GM13976 (cell line): ENCODE data around the gene TARDBP.

Experiments
- DNase-seq: peaks from one replicate; pipeline ENCODE4 v3.0.0; 2012; ENCODE audit warnings: low spot score
- in situ Hi-C: fragments of 300-500 bp; cut with MboI; formaldehyde crosslinking; loops from one replicate; pipeline ENCODE4 v1.12.0; 2022; ENCODE audit warnings: low sequenced_read_pairs, mixed read lengths, inconsistent platforms; ENCODE audit not compliant: unreplicated experiment
- TF ChIP-seq, protein P1 (sequence below): IDR thresholded peaks from 2 replicates; pipeline ENCODE4 v1.5.1; 2012; ENCODE audit warnings: borderline replicate concordance, mild to moderate bottlenecking; ENCODE audit not compliant: insufficient read depth; ENCODE audit errors: extremely low read depth, missing control alignments, control extremely low read depth

Gene TARDBP

DNA sequence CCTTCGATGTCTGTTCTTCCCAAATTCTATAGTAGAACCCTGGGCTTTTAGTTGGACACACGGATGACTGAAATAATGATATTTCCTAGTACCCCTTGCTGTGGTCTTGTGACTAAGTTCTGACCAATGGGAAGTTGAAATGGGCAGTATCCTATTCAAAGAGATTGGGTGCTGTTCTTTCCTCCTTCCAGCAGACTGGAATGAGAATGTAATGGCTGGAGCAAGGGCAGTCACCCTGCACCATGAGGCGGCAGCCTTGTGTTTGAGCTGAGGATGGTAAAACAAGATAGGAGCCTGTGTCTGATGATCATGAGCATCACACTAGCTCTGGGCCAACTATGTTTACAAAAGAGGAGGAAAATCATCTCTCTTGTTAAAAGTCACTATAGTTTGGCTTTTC is 52.5 kb downstream of the TARDBP start:
- in situ Hi-C loops, result loop anchor here (25.0 kb wide), 1 partner anchor 572 kb away; no protein-coding TSS in a partner anchor
- no peak for DNase-seq
- TF ChIP-seq, protein P1, sequence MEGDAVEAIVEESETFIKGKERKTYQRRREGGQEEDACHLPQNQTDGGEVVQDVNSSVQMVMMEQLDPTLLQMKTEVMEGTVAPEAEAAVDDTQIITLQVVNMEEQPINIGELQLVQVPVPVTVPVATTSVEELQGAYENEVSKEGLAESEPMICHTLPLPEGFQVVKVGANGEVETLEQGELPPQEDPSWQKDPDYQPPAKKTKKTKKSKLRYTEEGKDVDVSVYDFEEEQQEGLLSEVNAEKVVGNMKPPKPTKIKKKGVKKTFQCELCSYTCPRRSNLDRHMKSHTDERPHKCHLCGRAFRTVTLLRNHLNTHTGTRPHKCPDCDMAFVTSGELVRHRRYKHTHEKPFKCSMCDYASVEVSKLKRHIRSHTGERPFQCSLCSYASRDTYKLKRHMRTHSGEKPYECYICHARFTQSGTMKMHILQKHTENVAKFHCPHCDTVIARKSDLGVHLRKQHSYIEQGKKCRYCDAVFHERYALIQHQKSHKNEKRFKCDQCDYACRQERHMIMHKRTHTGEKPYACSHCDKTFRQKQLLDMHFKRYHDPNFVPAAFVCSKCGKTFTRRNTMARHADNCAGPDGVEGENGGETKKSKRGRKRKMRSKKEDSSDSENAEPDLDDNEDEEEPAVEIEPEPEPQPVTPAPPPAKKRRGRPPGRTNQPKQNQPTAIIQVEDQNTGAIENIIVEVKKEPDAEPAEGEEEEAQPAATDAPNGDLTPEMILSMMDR, result no peak

DNA sequence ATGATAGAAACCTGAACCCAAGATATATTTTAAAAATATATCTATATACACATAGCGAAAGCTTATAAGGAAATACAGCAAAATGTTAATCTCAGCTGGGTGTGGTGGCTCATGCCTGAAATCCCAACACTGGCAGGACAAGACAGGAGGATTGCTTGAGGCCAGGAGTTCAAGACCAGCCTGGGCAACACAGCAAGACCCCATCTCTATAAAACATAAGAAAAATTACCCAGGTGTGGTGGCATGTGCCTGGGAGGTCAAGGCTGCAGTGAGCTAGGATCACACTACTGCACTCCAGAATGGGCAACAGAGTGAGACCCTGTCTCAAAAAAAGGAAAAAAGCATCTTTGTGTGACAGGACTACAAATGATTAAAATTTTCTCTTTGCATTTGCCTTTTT is 53.3 kb downstream of the TARDBP start:
- DNase-seq, result no peak
- TF ChIP-seq, protein P1, result no peak
- in situ Hi-C loops, result loop anchor here (25.0 kb wide), 1 partner anchor 572 kb away; no protein-coding TSS in a partner anchor

DNA sequence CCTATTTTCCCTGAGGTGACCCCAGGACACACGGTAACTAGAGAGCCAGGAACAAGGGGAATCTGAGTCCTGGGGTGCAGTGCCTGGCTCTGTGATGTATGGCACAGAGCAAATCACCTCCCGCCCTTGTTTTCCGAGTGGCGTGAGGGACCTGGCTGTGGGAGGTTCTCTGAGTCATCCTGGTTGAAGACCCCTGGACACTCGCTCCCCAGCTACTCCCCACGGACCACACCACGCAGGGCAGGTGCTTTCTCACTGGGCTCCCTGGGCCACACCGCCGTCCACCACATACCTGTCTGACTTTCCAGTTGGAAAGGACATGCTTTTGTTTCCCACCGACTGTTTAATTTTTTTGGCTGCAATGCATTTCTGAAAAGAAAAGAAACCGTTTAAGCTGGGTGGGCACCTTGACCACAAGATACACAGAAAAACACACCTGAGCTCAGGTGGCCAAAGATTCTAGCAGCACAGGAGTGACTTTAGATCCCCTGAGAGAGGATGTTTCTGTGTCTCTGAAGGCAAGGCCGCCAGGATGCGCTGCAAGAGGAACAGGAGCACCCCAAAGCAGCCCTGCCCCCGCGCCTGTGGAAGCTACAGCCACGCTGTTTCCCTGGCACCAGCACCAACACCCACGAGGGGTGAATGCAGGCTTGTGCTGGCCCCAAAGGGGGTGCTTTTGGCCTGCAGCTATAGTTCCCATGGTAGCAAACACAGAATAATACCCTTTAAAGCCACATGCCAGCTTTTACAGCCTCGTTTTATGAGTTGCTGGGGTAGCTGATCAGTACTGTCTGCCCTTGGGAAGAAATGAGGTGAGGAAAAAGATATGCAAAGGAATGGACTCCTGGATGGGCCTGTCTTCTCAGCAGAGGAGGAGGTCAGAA is 55.5 kb downstream of the TARDBP start:
- DNase-seq, result peak; percentile 11
- TF ChIP-seq, protein P1, result no peak
- in situ Hi-C loops, result loop anchor here (25.0 kb wide), 1 partner anchor 569 kb away; no protein-coding TSS in a partner anchor

DNA sequence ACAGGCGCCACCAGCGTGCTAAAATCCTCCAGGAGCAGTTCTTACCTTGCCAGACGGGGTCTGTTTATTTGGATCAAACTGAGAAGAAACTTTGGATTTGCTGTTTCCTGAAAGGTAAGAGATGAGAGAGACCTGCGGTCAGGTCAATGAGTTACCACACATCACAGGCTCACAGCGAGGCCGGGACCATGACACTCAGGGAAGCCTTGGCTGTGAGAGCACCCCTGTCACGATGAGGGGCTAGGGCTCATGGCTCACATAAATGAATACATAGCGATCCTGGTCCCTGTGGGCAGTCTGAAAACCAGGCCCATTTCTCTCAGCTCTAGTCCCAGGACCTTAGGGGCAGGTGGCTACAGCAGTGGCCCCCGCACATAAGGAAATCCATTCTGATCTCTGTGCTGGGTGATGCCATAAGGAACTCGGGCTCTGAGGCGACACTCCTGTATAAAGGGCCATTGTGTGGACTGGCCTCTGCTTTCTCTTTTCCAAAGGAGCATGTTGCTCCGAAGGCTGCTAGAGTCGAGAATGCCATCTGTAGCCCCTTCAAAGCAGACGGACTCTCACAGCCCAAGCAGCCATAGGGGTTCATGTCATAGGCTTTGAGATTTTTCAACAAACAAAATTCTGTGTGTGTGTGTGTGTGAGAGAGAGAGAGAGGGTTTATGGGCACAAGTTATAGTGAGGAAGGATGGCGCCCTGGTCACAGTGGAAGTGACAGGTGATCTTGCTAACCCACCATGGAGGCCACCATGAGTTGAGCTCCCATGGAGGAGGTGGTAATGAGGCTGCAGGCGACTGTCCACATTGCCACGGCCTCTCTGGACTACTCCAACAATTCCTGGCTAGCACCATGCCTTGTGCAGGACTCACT is 56.4 kb downstream of the TARDBP start:
- DNase-seq, result peak; percentile 13
- TF ChIP-seq, protein P1, result no peak
- in situ Hi-C loops, result loop anchor here (25.0 kb wide), 1 partner anchor 568 kb away; no protein-coding TSS in a partner anchor

DNA sequence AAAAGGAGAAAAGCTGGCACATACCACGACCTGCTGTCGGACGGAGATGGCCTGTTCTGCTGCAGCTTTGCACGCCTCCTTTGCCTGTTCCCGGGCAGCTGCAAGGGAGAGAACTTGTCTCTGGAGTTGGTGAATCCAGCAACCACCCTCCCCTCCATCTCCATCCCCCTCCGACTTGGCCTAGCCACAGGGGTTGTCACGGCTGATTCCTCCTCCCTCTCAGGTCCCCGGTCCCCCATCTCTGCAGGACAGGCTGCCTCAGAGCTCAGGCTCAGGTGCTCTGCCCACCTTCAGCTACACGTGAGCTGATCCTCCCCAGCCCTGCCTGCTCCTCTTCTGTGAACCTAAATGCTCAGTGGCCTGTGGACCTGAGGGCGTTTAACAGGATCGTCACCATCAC is 58.4 kb downstream of the TARDBP start:
- in situ Hi-C loops, result loop anchor here (25.0 kb wide), 1 partner anchor 566 kb away; no protein-coding TSS in a partner anchor
- TF ChIP-seq, protein P1, result no peak
- DNase-seq, result peak; percentile 9
